ENCODE measurements around the gene SETD5.
"Not testable (repeated sequence)": the region's sequence is repeated elsewhere in the genome, so short reads cannot be mapped to it uniquely, and the experiment has no call there.

SETD5 gene

DNA sequence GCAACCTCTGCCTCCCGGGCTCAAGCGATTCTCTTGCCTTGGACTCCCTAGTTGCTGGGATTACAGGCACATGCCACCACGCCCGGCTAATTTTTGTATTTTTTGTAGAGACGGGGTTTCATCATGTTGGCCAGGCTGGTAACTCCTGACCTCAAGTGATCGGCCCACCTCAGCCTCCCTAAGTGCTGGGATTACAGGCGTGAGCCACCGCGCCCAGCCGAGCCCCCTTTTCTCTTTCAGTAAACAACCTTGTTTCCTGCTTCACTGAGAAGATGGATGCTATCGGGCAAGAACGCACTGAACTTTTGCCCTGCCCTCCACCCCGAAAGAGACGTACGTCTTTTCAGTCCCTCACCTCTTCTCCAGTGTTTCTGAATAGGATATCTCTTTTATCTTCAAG lies 96.6 kb downstream of the SETD5 start:
- not testable (repeated sequence) for H3K4me1 ChIP-seq (ENCODE audit: control insufficient read depth in 1 of 2, insufficient read depth in 2 of 2, low read length in 2 of 2); H3K36me3 ChIP-seq (ENCODE audit: control insufficient read depth in 1 of 2, insufficient read depth in 2 of 2, low read length in 2 of 2); H3K27me3 ChIP-seq (ENCODE audit: control insufficient read depth in 1 of 2, insufficient read depth in 2 of 2, low read length in 2 of 2); H3K27ac ChIP-seq (ENCODE audit: low read depth, low read length); H3K4me3 ChIP-seq (ENCODE audit: low read depth in 1 of 2, low read length in 2 of 2); H3K9ac ChIP-seq (ENCODE audit: low read depth in 1 of 2, low read length in 2 of 2); H3K9me3 ChIP-seq (ENCODE audit: control insufficient read depth in 1 of 2, low read length in 2 of 2)

DNA sequence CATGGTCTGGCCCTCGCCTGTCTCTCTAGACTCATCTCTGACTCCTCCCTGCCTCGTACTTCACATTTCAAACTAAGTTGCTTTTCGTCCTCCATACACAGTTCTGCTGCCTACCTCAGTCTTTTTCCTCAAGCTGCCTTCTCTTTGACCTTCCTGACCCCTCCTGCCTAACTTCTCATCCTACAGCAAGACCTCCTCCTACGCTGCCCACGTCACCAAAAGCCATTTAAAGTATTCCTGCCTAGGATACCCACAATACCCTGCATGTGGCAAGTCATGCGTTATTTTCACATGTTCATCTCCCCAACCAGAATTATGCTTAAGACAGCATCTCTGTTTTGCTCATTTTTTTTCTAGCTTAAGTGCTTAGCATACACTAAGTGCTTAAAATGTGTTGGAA lies 99.5 kb downstream of the SETD5 start:
- Histone ChIP-seq H3K4me3 (ENCODE audit: low read depth in 1 of 2, low read length in 2 of 2) (no peak overlapping the region), H3K27me3 (ENCODE audit: control insufficient read depth in 1 of 2, insufficient read depth in 2 of 2, low read length in 2 of 2) (peaks cover 22 to 29% of the 10 kb centered on the region in 2 donors), H3K9me3 (ENCODE audit: control insufficient read depth in 1 of 2, low read length in 2 of 2) (no peaks in the 10 kb centered on the region), H3K4me1 (ENCODE audit: control insufficient read depth in 1 of 2, insufficient read depth in 2 of 2, low read length in 2 of 2) (peaks cover 6 to 7% of the 10 kb centered on the region in 2 donors), H3K9ac (ENCODE audit: low read depth in 1 of 2, low read length in 2 of 2) (no peak overlapping the region), H3K27ac (ENCODE audit: low read depth, low read length) (no peak overlapping the region), H3K36me3 (ENCODE audit: control insufficient read depth in 1 of 2, insufficient read depth in 2 of 2, low read length in 2 of 2) (no peaks in the 10 kb centered on the region)

DNA sequence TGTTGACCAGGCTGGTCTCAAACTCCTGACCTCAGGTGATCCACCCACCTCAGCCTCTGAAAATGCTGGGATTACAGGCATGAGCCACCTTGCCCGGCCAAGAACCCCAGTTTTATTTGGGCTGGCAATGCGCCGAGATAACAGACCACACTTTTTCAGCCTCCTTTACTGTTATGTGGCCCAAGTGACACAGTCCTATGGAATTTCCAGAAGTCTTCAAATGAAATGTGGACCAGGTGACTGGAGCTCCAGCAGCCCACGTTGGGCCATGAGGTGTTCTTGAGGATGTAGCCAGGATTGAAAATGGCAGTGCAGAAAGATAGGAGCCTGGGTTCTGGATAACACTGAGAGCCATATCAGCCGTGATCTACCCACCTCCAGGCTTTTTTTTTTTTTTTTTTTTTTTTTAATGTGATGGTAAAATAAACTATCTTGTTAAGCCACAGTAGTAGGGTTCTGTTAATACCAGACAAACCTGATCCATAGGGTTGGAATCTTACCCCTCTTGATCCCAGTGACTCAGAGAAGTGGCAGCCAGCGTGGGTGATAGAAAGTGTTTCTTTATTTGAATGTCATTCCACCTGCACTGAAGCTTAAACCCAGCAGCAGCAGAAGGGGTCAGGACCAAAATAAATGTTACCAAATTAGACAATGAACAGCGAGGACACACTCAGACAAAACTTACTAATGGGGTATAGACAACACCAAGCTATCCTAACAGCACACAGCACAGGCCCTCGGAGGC lies 100.6 kb downstream of the SETD5 start:
- Histone ChIP-seq H3K9me3 (ENCODE audit: control insufficient read depth in 1 of 2, low read length in 2 of 2) (no peaks in the 10 kb centered on the region), H3K27ac (ENCODE audit: low read depth, low read length) (no peak overlapping the region), H3K4me1 (ENCODE audit: control insufficient read depth in 1 of 2, insufficient read depth in 2 of 2, low read length in 2 of 2) (peaks cover 6 to 7% of the 10 kb centered on the region in 2 donors), H3K36me3 (ENCODE audit: control insufficient read depth in 1 of 2, insufficient read depth in 2 of 2, low read length in 2 of 2) (no peaks in the 10 kb centered on the region), H3K27me3 (ENCODE audit: control insufficient read depth in 1 of 2, insufficient read depth in 2 of 2, low read length in 2 of 2) (peaks cover 22 to 29% of the 10 kb centered on the region in 2 donors), H3K9ac (ENCODE audit: low read depth in 1 of 2, low read length in 2 of 2) (no peak overlapping the region), H3K4me3 (ENCODE audit: low read depth in 1 of 2, low read length in 2 of 2) (no peak overlapping the region)

DNA sequence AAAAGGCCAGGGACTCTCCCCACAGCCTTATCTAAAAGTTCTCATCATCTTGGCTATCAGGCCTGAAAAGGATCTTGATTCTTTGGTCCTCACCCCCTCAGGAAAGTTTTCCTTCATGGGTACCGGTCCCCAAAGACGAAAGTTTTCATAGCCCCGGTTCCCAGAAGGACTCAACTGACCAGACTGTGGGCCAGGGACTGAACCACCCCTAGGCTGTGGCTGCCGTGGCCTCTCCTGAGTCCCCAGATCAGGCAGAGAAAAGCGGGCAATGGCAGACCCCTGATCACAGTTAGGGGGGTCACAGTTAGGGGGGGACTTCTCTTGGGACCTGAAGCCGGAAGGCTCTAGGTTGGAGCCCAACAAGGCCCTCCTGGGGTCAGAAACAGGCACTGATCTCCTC lies 101.4 kb downstream of the SETD5 start:
- peaks cover 6 to 7% of the 10 kb centered on the region in 2 donors for H3K4me1 ChIP-seq (ENCODE audit: control insufficient read depth in 1 of 2, insufficient read depth in 2 of 2, low read length in 2 of 2)
- peaks cover 22 to 29% of the 10 kb centered on the region in 2 donors for H3K27me3 ChIP-seq (ENCODE audit: control insufficient read depth in 1 of 2, insufficient read depth in 2 of 2, low read length in 2 of 2)
- no peaks in the 10 kb centered on the region for H3K36me3 ChIP-seq (ENCODE audit: control insufficient read depth in 1 of 2, insufficient read depth in 2 of 2, low read length in 2 of 2)
- H3K9ac ChIP-seq (ENCODE audit: low read depth in 1 of 2, low read length in 2 of 2): no peak overlapping the region
- H3K9me3 ChIP-seq (ENCODE audit: control insufficient read depth in 1 of 2, low read length in 2 of 2): no peaks in the 10 kb centered on the region
- no peak overlapping the region for H3K27ac ChIP-seq (ENCODE audit: low read depth, low read length)
- no peak overlapping the region for H3K4me3 ChIP-seq (ENCODE audit: low read depth in 1 of 2, low read length in 2 of 2)

DNA sequence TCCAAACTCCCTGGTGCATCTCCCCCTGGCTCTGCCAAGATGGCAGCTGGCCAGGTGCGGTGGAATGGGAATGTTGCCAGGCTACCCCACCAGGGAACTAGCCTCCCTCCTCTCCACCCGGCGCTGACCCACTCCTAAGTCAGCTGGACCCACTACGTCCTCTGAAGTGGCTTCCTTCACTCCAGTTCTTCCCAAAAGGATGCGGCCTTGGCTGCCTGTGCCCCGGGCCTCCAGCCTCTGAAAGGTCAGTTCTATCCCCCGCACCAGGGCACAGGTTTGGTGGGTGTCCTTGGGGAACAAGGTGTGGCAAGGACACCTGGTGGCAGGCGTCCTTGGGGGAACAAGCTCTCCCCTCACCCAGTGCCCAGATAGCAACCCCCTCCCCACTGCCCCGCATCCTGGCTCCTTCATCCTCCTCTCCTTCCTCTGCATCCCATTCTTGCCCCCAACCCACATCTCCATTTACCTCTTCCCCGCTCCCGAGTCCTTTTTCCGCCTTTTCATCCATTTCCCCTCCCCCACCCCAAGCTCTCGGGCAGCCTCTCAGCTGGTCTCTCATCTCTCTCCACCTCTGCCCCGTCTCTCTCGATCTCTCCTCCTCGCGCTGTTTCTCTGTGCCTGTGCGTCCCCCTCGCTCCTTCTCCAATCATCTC lies 102.2 kb downstream of the SETD5 start:
- H3K4me3 ChIP-seq (ENCODE audit: low read depth in 1 of 2, low read length in 2 of 2): no peak overlapping the region
- no peaks in the 10 kb centered on the region for H3K9me3 ChIP-seq (ENCODE audit: control insufficient read depth in 1 of 2, low read length in 2 of 2)
- peaks cover 22 to 29% of the 10 kb centered on the region in 2 donors for H3K27me3 ChIP-seq (ENCODE audit: control insufficient read depth in 1 of 2, insufficient read depth in 2 of 2, low read length in 2 of 2)
- H3K36me3 ChIP-seq (ENCODE audit: control insufficient read depth in 1 of 2, insufficient read depth in 2 of 2, low read length in 2 of 2): no peaks in the 10 kb centered on the region
- H3K9ac ChIP-seq (ENCODE audit: low read depth in 1 of 2, low read length in 2 of 2): no peak overlapping the region
- H3K27ac ChIP-seq (ENCODE audit: low read depth, low read length): no peak overlapping the region
- H3K4me1 ChIP-seq (ENCODE audit: control insufficient read depth in 1 of 2, insufficient read depth in 2 of 2, low read length in 2 of 2): peaks cover 6 to 7% of the 10 kb centered on the region in 2 donors

DNA sequence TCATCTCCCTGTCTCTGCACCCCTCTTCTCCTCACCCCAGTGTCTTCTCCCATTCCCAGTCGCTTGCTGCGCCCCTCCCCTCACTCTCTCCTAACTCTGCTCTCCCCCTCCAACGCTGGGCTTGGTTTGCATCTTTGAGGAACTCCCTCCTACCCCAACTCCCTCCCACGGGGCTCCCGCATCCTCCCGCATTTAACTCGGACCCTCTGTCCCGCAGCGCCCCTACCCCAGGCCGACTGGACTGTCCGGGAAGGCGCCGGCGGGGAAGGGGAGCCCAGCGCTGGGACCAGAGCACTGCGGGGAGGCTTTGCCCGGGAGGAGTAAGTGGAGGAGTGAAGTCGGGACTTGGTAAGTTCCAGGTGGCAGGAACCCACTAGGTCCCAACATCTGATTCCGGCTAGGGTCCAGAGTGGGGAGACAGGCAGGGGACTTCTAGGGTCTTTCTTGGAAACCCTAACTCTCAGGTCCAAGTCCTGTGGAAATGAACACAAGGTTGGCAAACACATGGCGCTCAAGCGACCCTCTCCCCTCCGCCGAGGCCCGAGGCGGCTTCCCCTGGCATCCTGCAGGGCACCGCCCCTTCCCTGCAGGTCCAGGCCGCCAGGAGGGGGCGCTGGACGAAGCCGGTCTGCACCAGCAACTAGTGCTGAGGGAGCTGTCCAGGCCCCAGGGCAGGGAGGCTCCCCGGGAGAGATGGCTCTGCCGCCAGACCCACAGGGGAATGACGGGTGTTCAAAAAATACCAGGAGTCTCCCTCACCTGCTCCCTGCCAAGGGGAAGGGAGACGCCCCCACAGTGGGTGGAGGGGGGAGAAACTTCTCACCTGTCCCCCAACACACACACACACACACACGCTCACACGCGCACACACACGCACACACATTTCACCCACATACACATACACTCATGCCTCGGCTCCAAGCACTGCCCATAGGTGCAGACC lies 103.0 kb downstream of the SETD5 start:
- Histone ChIP-seq H3K4me3 (ENCODE audit: low read depth in 1 of 2, low read length in 2 of 2) (no peak overlapping the region), H3K27ac (ENCODE audit: low read depth, low read length) (no peak overlapping the region), H3K9me3 (ENCODE audit: control insufficient read depth in 1 of 2, low read length in 2 of 2) (no peaks in the 10 kb centered on the region), H3K27me3 (ENCODE audit: control insufficient read depth in 1 of 2, insufficient read depth in 2 of 2, low read length in 2 of 2) (peaks cover 22 to 29% of the 10 kb centered on the region in 2 donors), H3K36me3 (ENCODE audit: control insufficient read depth in 1 of 2, insufficient read depth in 2 of 2, low read length in 2 of 2) (no peaks in the 10 kb centered on the region), H3K4me1 (ENCODE audit: control insufficient read depth in 1 of 2, insufficient read depth in 2 of 2, low read length in 2 of 2) (peaks cover 6 to 7% of the 10 kb centered on the region in 2 donors), H3K9ac (ENCODE audit: low read depth in 1 of 2, low read length in 2 of 2) (no peak overlapping the region)

DNA sequence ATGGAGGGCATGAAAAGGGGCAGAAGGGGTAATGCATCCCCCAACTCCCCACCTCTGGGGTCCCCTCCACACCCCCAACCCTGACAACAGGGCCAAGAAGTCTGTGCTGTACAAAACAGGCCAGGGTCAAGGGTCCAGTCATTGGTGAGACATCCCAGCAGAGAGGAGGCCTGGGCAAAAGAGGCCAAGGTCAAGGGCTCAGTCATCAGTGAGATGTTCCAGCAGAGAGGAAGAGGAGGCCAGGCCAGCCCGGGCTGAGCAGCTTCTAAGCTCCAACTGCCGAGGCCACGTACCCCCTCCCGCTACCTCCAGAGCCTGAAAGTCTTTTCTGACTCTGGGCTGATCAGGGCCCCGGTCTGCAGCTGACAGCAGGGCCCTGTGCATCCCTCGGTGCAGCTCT lies 103.8 kb downstream of the SETD5 start:
- Histone ChIP-seq H3K4me1 (ENCODE audit: control insufficient read depth in 1 of 2, insufficient read depth in 2 of 2, low read length in 2 of 2) (peaks cover 6 to 7% of the 10 kb centered on the region in 2 donors), H3K9ac (ENCODE audit: low read depth in 1 of 2, low read length in 2 of 2) (no peak overlapping the region)

DNA sequence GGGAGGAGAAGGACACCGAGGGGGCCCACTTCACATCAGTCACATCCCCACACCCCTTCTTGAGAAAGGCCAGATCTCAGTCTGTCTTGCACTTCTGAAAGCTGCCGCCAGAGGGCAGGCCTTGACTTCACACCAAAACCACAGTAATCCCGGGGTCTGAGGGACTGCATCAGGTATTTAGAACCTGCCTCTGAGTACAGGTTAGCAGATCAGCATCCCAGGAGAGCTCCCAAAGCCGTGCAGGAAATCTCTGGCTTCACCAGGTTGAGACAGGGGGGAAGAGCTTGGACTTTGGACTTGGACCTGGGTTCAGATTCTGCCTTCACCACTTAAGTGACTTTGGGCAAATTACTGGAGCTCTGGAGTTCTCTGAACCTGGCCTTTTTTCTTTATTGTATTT lies 105.9 kb downstream of the SETD5 start:
- H3K9ac ChIP-seq (ENCODE audit: low read depth in 1 of 2, low read length in 2 of 2): no peak overlapping the region
- H3K27me3 ChIP-seq (ENCODE audit: control insufficient read depth in 1 of 2, insufficient read depth in 2 of 2, low read length in 2 of 2): peaks cover 22 to 31% of the 10 kb centered on the region in 2 donors
- no peaks in the 10 kb centered on the region for H3K9me3 ChIP-seq (ENCODE audit: control insufficient read depth in 1 of 2, low read length in 2 of 2)
- peaks cover 6 to 7% of the 10 kb centered on the region in 2 donors for H3K4me1 ChIP-seq (ENCODE audit: control insufficient read depth in 1 of 2, insufficient read depth in 2 of 2, low read length in 2 of 2)
- no peak overlapping the region for H3K27ac ChIP-seq (ENCODE audit: low read depth, low read length)
- H3K36me3 ChIP-seq (ENCODE audit: control insufficient read depth in 1 of 2, insufficient read depth in 2 of 2, low read length in 2 of 2): no peaks in the 10 kb centered on the region
- H3K4me3 ChIP-seq (ENCODE audit: low read depth in 1 of 2, low read length in 2 of 2): no peak overlapping the region

More for the DNA sequence above, 103.8 kb downstream of the SETD5 start:
- H3K9me3 ChIP-seq (ENCODE audit: control insufficient read depth in 1 of 2, low read length in 2 of 2): no peaks in the 10 kb centered on the region
- H3K27ac ChIP-seq (ENCODE audit: low read depth, low read length): no peak overlapping the region
- no peak overlapping the region for H3K4me3 ChIP-seq (ENCODE audit: low read depth in 1 of 2, low read length in 2 of 2)
- peaks cover 22 to 29% of the 10 kb centered on the region in 2 donors for H3K27me3 ChIP-seq (ENCODE audit: control insufficient read depth in 1 of 2, insufficient read depth in 2 of 2, low read length in 2 of 2)
- H3K36me3 ChIP-seq (ENCODE audit: control insufficient read depth in 1 of 2, insufficient read depth in 2 of 2, low read length in 2 of 2): no peaks in the 10 kb centered on the region

DNA sequence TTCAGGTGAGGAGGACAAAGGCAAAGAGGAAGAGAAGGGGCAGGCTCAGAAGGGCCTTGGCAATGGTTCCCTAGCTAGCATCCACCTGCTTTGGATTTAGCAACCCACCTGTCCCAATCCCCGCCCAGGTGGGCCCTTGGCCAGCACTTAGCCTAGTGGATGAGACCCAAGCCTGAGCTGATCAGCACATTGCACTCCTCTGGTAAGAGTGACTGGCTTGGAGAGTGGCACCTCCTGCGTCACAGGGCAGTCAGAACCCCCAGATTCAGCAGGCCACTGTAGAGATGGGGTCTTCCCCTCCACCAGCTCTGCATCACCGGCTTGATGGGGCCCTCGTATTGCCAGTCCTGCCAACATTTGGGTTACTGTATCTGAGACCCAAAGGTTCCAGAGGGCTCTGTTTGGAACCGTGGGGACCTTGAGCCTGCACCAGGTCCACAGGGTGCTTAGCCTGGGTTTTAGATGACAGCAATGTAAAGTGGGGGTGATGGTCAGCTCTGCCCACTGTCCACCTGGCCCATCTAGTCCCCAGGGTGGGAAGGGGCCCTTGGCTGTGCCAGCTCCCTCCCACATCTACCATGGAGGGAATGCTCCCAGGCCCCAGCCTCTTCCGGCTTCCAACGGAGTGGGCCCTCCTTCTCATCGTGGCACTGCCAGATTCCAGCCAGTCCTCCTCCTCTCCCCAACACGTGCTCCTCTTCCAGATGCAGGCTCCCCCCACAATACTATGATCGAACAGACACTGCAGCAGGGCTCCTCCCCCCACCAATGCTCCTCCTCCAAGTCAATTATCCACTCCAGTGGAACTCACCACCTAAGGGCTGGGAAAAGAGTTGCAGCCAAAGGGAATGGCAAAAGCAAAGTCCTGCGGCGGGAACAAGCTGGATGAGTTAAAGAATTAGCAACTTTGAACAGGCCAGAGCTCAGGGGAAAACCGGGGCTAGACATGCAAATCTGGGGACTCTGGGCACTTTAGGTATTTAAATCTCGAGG lies 110.5 kb downstream of the SETD5 start:
- Histone ChIP-seq H3K4me1 (ENCODE audit: control insufficient read depth in 1 of 2, insufficient read depth in 2 of 2, low read length in 2 of 2) (no peaks in the 10 kb centered on the region), H3K27me3 (ENCODE audit: control insufficient read depth in 1 of 2, insufficient read depth in 2 of 2, low read length in 2 of 2) (peaks cover 15 to 17% of the 10 kb centered on the region in 2 donors), H3K36me3 (ENCODE audit: control insufficient read depth in 1 of 2, insufficient read depth in 2 of 2, low read length in 2 of 2) (no peaks in the 10 kb centered on the region), H3K27ac (ENCODE audit: low read depth, low read length) (no peak overlapping the region), H3K9ac (ENCODE audit: low read depth in 1 of 2, low read length in 2 of 2) (no peak overlapping the region), H3K9me3 (ENCODE audit: control insufficient read depth in 1 of 2, low read length in 2 of 2) (no peaks in the 10 kb centered on the region), H3K4me3 (ENCODE audit: low read depth in 1 of 2, low read length in 2 of 2) (no peak overlapping the region)

Data from duodenal mucosa (tissue), 2 donors.